Right lobe of liver (tissue), 6 donors: ENCODE data around the gene KRT71. TPM values are rescaled to one million over a fixed set of nuclear protein-coding genes. Genes with fewer than 3 reads are reported as not detected.

Source experiments
- ATAC-seq, 4 donors: fragments of 200-7000 bp; cut with Tn5 transposase; one replicate each; pipeline ENCODE4 v1.9.1; 2020; ENCODE audit warnings: mild to moderate bottlenecking in 4 of 4, moderate library complexity in 4 of 4
- DNase-seq, 3 donors: peaks; one replicate each; pipeline ENCODE4 v3.0.0-alpha.2; 2020
- H3K27ac ChIP-seq, 3 donors: fragments of 200-600 bp; one replicate each; pipeline ENCODE4 v1.8.0; 2022
- H3K27me3 ChIP-seq, 2 donors: fragments of 200-600 bp; one replicate each; pipeline ENCODE4 v1.8.0; 2022
- H3K36me3 ChIP-seq, 4 donors: fragments of 200-600 bp; sonication (generic) in 1 of 4; one replicate each; pipeline versions ENCODE4 v1.5.1 to v1.8.0; 2017 to 2022; ENCODE audit warnings: control low read depth in 1 of 4
- H3K4me1 ChIP-seq, 4 donors: fragments of 200-600 bp; sonication (generic) in 1 of 4; one replicate each; pipeline versions ENCODE4 v1.5.1 to v1.8.0; 2017 to 2022; ENCODE audit warnings: control low read depth in 1 of 4
- H3K4me3 ChIP-seq, 3 donors: fragments of 200-600 bp; one replicate each; pipeline ENCODE4 v1.8.0; 2022
- H3K9me3 ChIP-seq, 4 donors: fragments of 200-600 bp; sonication (generic) in 1 of 4; one replicate each; pipeline versions ENCODE4 v1.5.1 to v1.8.0; 2017 to 2022; ENCODE audit warnings: control low read depth in 1 of 4
- CTCF ChIP-seq, 4 donors: fragments of 200-600 bp in 3 of 4; fragments of 450-650 bp in 1 of 4; IDR thresholded peaks; one replicate each; pipeline versions ENCODE4 v1.5.1 to v1.8.0; 2016 to 2022; ENCODE audit warnings: antibody characterized with exemption in 4 of 4, mild to moderate bottlenecking in 2 of 4
- POLR2A ChIP-seq: fragments of 450-650 bp; IDR thresholded peaks from one replicate; pipeline ENCODE4 v1.6.1; 2017; ENCODE audit warnings: antibody characterized with exemption, mild to moderate bottlenecking
- WGBS: methylation state at CpG from one replicate; pipeline ENCODE4 v1.1.6; 2018; ENCODE audit warnings: low coverage, low lambda C conversion rate; ENCODE audit not compliant: insufficient coverage; ENCODE audit errors: missing lambda C conversion rate; 5-methylcytosine and 5-hydroxymethylcytosine counted together
- intact Hi-C, 2 donors: fragments of 100-400 bp; cut with DNase I; formaldehyde crosslinking; loops; one replicate each; pipeline versions ENCODE4 v1.11.2 to v1.14.1; 2022
- total RNA-seq, 6 experiments: library from RNA; depleted of rRNA in 2 of 6; stranded (reverse); fragments of >200 nt in 2 of 6; fragmentation: NEBNext Ultra II Directional in 3 of 6; extraction: Animal tissue kit (Norgen Biotek cat#: 25700) in 3 of 6; gene quantifications; one replicate each; pipeline versions ENCODE4 v1.1.0 to v1.2.4, GENCODE V29; 2016 to 2023
- donor health status: DM: no; HTN: yes; CAD: no.
- donor health status: DM: no; HTN: no; CAD: no.
- donor health status: DM: no; HTN: no; CAD: no.
- donor health status: DM: no; HTN: yes; CAD: no.
- donor health status: DM: no; HTN: yes; CAD: no.

Gene KRT71
- total RNA-seq, 6 experiments from 2014 or later: not detected

GRCh38 chr12:52582971-52583456 lies 30.1 kb upstream of the KRT71 start:
- WGBS: 7% methylated on average over 6 of the region's 7 CpGs
- Histone ChIP-seq H3K27ac (no peak overlapping the region), H3K4me1 (no peaks in the 10 kb centered on the region), H3K27me3 (no peaks in the 10 kb centered on the region), H3K9me3 (no peaks in the 10 kb centered on the region), H3K36me3 (no peaks in the 10 kb centered on the region), H3K4me3 (no peak overlapping the region)
- TF ChIP-seq CTCF (IDR thresholded peaks at IDR 0.05) (peak; percentile 66 to 78 (median 70)), POLR2A (no peak)
- ATAC-seq (peak; percentile 95 to 99 (median 97)), DNase-seq (peak; percentile 57 to 71 (median 65))
- intact Hi-C loops: no loop called here

GRCh38 chr12:52582486-52582885 lies 29.5 kb upstream of the KRT71 start:
- no peak overlapping the region for H3K27ac ChIP-seq
- no peaks in the 10 kb centered on the region for H3K9me3 ChIP-seq
- H3K4me3 ChIP-seq: no peak overlapping the region
- H3K4me1 ChIP-seq: no peaks in the 10 kb centered on the region
- 83% methylated on average over 2 of the region's 2 CpGs for WGBS
- DNase-seq (no peak), ATAC-seq (no peak)
- no peak for TF ChIP-seq POLR2A
- no peak for TF ChIP-seq CTCF (IDR thresholded peaks at IDR 0.05)
- no peaks in the 10 kb centered on the region for H3K27me3 ChIP-seq
- intact Hi-C loops: no loop called here
- H3K36me3 ChIP-seq: no peaks in the 10 kb centered on the region

- no peaks in the 10 kb centered on the region for H3K9me3 ChIP-seq
- intact Hi-C loops: loop anchor here in 1 of 2 donors (2.0 kb wide), 1 partner anchor 297 kb away; no protein-coding TSS in a partner anchor
- 42% methylated on average over 6 of the region's 6 CpGs for WGBS
- H3K27ac ChIP-seq: no peak overlapping the region
- H3K27me3 ChIP-seq: no peaks in the 10 kb centered on the region
- DNase-seq: peak in 1 of 3 donors; percentile 23
- H3K36me3 ChIP-seq: no peaks in the 10 kb centered on the region
- no peak overlapping the region for H3K4me3 ChIP-seq
- no peaks in the 10 kb centered on the region for H3K4me1 ChIP-seq
- no peak for ATAC-seq
- TF ChIP-seq POLR2A (no peak), CTCF (IDR thresholded peaks at IDR 0.05) (no peak)
Measured at GRCh38 chr12:52581481-52581880, 28.5 kb upstream of the KRT71 start.

- ATAC-seq (no peak), DNase-seq (peak in 1 of 3 donors; percentile 30)
- Histone ChIP-seq H3K27ac (no peak overlapping the region), H3K9me3 (no peaks in the 10 kb centered on the region), H3K4me1 (no peaks in the 10 kb centered on the region), H3K36me3 (no peaks in the 10 kb centered on the region), H3K27me3 (no peaks in the 10 kb centered on the region), H3K4me3 (no peak overlapping the region)
- intact Hi-C loops: loop anchor here in 1 of 2 donors (2.0 kb wide), 1 partner anchor 298 kb away; no protein-coding TSS in a partner anchor
- 60% methylated on average over 2 of the region's 7 CpGs for WGBS
- no peak for TF ChIP-seq POLR2A
- TF ChIP-seq CTCF (IDR thresholded peaks at IDR 0.05): no peak
Measured at GRCh38 chr12:52581066-52581465, 28.1 kb upstream of the KRT71 start.
